ENCODE data around the gene CPZ.
"Not testable (repeated sequence)": the region's sequence is repeated elsewhere in the genome, so short reads cannot be mapped to it uniquely, and the experiment has no call there.

Gene CPZ

DNA sequence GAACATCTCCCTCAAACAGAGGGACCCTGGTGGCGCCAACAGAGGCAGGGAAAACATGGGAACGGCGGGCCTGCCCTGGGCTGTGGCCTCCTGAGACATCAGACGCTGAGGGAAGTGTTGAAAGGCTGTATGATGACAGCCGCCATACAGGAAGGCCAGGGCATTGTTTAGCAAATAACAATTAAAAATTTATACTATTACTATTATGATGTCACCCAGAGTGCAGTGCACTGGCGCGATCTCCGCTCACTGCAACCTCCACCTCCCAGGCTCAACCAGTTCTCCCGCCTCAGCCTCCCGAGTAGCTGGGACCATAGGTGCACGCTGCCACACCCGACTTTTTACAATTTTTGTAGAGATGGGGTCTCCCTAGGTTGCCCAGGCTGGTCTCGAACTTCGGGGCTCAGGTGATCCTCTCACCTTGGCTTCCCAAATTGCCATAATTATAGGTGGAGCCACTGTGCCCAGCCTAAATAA, 54.6 kb downstream of the CPZ start:
- Mint-ChIP-seq H3K27me3 (ENCODE audit: low read depth) (no peaks in the 10 kb centered on the region), H3K36me3 (ENCODE audit: low read depth) (no peaks in the 10 kb centered on the region), H3K27ac (no peak overlapping the region)

DNA sequence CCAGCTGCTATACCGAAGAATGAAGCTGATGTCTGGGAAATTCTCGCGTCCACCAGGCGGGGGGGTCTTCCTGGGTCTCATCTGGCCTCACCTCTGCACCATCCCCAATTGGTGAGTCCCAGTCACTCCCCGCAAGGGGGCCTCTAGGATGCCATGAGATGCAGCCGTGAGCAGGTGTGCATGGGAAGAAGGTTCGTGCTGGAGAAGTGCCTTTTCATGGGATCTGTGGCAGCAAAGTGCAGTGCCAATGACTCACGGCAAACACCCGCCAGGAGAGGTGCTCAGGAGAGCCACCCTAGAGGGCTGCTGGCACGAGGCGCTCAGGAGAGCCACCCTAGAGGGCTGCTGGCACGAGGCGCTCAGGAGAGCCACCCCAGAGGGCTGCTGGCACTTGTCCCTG, 55.1 kb downstream of the CPZ start:
- Mint-ChIP-seq H3K27ac (no peak overlapping the region), H3K27me3 (ENCODE audit: low read depth) (no peaks in the 10 kb centered on the region), H3K36me3 (ENCODE audit: low read depth) (no peaks in the 10 kb centered on the region), H3K9me3 (no peaks in the 10 kb centered on the region), H3K4me1 (ENCODE audit: low read depth) (no peaks in the 10 kb centered on the region), H3K4me3 (no peak overlapping the region)

More for the DNA sequence above, 54.6 kb downstream of the CPZ start:
- H3K4me3 Mint-ChIP-seq: no peak overlapping the region
- H3K9me3 Mint-ChIP-seq: no peaks in the 10 kb centered on the region
- H3K4me1 Mint-ChIP-seq (ENCODE audit: low read depth): no peaks in the 10 kb centered on the region

DNA sequence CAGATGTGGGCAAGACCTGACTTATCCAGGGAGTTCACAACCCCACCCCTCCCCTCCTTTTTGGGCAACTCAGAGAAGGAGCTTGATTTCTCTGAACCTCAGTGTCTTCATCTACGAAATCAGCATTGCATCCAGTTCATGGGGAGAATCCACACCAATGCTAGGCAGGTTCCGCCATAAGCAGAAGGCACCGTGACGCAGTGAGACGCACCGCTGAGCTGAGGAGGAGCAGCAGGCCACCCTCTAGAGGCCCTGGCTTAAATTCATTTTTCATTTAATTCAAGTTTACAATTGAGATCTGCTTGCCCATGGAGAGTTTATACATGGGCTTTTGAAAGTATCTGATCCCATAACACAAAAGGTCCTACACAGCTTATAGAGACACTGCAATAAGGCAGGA, 55.7 kb downstream of the CPZ start:
- no peak overlapping the region for H3K4me3 Mint-ChIP-seq
- no peaks in the 10 kb centered on the region for H3K4me1 Mint-ChIP-seq (ENCODE audit: low read depth)
- no peaks in the 10 kb centered on the region for H3K9me3 Mint-ChIP-seq
- no peaks in the 10 kb centered on the region for H3K27me3 Mint-ChIP-seq (ENCODE audit: low read depth)
- no peak overlapping the region for H3K27ac Mint-ChIP-seq
- no peaks in the 10 kb centered on the region for H3K36me3 Mint-ChIP-seq (ENCODE audit: low read depth)

DNA sequence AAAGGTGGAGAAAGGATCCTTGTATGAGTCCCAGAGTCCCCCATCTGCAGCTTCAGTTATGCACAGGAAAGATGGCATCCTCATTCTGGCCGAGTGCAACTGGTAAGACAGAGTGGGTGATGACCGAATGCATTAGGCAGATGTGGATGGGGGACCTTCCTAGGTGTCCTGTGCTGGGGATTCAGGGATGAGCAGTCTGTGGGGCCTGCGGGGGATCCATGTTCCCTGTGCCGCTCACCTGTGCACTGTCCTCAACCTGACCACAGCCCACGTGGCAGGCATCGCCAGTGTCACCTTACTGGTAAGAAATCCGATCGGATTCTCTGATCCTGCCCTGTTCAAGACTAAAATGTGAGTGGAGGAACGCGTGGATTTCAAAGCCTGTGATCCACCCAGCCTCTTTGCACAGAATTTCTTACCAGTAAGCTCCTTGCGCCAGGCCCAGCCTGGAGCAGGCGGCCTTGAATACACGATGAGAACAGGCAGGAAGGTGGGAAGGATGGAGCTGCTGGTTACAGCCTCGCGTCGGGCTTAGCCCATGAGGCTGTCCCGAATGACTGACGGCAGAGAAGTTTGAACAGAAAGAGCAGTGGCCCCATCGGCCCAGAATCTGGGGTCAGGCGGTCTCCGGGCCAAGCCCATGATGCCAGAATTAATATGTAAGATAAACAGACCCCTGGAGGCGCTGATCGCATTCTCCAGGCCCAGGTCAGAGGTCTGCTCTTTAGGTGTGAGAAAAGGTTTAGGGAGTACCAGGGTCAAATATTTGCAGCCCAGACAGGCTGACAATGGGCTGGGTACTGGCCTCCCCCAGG, 56.5 kb downstream of the CPZ start:
- Mint-ChIP-seq H3K27me3 (ENCODE audit: low read depth) (no peaks in the 10 kb centered on the region), H3K9me3 (peaks cover under 1% of the 10 kb centered on the region), H3K4me3 (no peak overlapping the region), H3K27ac (no peak overlapping the region), H3K4me1 (ENCODE audit: low read depth) (no peaks in the 10 kb centered on the region), H3K36me3 (ENCODE audit: low read depth) (no peaks in the 10 kb centered on the region)

DNA sequence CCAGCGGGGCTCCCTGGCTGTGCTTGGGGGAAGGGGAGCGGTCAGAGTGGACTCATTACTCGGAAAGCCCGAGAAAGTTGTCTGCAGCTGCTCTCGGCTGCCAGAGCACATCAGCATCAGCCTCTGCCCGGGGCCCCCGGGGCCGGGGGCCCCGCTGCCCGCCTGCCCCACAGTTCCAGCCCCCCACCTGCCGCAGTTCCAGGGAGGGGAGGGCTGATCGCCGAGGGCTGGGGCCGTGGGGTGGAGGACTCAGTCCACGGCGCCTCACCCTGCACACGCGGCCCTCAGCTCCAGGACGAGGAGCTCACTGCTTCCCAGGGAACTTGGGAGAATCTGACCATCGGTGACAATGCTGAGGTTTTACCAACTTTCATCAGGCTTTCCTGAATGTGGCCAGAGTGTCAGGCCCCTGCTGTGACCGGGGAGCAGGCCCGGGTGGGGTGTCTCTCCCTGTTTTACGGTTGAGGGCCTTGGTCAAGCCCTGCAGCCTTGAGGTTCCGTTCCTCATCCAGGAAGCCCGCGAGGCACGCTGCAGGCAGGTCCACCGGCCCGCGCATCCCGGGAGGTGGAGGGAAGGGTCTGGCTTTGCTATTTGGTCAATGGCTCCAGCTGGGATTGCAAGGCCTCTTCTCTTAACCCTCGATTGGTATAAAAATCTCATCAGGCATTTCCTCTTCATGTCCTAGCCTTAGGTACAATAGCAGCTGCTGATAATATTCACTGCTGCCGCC, 57.2 kb downstream of the CPZ start:
- Mint-ChIP-seq H3K4me1 (ENCODE audit: low read depth) (no peaks in the 10 kb centered on the region), H3K27me3 (ENCODE audit: low read depth) (no peaks in the 10 kb centered on the region), H3K36me3 (ENCODE audit: low read depth) (no peaks in the 10 kb centered on the region), H3K9me3 (peaks cover 5% of the 10 kb centered on the region), H3K27ac (no peak overlapping the region), H3K4me3 (no peak overlapping the region)

DNA sequence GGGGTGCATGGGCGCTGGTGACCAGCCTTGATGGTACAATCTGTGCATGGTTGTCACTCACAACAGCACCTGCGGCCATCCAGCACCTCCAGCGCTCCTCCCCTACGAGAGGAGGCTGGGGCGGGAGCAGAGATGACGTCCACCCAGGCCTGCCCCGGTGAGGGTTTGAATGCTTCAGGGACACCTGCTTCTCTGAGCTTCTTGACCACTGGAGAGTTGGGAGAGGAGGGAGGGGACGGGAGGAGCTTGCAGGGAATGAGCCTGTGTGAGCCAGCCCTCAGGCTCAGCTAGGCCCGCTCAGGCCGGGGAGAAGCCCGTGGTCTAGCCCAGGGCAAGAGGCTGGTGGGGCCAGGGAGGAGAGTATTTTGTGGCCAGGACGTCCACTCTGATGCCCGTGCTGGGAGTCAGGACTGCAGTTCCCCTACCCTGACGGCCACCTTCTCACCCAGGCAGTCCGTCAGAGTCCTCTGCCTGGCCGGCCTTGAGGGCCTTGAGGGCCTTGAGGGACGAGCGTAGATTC, 59.2 kb downstream of the CPZ start:
- Mint-ChIP-seq H3K27me3 (ENCODE audit: low read depth) (no peaks in the 10 kb centered on the region), H3K27ac (no peak overlapping the region), H3K4me3 (no peak overlapping the region), H3K36me3 (ENCODE audit: low read depth) (no peaks in the 10 kb centered on the region), H3K4me1 (ENCODE audit: low read depth) (no peaks in the 10 kb centered on the region), H3K9me3 (peaks cover 5% of the 10 kb centered on the region)

DNA sequence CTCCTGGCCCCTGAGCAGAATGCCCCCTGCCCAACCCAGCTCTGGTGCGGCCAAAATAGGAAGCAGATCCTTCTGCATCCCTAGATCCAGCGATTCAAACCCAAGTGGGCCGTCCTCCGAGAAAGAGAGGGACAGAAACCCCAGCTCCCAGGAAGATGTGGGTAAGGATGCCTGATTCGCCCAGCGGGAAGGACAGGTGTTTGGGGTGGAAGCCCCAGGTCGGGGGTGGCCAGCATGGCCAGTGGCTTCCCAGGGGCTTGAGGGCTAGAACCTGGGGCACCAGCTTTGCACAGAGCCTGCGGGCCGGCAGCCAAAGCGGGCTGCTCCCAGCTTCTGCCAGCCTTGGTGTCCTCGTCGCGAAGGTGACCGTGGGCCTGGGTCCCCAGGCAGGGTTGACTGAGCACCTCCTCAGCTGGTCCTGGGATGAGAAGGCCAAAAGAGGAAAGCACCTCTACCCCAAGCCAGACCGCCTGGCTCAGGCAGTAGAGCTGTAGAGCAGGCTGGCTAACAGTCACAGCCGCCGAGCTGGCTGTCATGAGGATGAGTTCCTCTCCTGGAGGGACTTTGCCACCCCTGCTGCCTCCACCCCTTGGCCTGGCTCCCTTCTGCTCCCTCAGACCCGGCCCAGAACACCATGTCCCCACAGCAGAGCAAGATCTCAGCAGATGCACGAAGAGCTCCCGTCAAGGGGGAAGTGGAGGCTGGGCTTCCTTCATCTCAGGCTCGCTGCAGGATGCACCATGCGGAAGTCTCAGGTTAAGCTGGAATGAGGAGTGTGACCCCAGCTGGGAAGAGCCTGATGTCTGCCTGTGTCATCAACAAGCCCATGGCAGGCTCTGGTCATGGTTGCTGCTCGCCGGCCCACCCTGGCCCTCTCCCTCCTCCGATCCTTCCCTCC, 59.9 kb downstream of the CPZ start:
- Mint-ChIP-seq H3K27ac (no peak overlapping the region), H3K4me1 (ENCODE audit: low read depth) (no peaks in the 10 kb centered on the region), H3K27me3 (ENCODE audit: low read depth) (no peaks in the 10 kb centered on the region), H3K9me3 (peaks cover 5% of the 10 kb centered on the region), H3K36me3 (ENCODE audit: low read depth) (no peaks in the 10 kb centered on the region), H3K4me3 (no peak overlapping the region)

DNA sequence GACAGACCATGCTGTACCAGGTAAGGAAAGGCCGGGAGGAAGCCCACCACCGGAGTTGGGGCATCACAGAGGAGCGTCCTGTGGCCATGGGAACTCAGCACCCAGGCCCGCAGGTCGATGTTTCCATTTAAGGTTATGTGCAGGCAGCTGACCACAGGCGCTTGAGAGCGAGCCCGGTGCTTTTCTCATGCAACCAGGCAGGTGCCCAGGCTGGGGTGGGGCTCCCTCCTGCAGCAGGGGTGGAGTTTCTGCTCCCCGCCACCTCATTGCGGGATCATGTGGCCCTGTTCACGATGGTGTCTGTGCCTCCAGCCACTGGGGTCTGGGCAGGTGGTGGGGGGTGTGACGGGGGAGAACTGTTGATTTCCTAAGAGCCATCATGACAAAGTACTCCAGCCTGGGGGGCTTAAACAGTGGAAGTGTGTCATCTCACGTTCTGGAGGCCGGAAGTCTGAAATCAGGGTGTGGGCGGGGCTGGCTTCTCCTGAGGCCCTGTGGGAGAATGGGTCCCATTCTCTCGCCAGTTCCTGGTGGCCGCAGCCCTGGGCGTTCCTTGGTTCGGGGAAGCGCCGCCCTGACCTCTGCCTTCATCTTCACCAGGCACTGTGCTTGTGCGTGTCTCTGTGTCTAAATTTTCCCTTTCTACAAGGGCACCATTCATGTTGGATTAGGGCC, 60.9 kb downstream of the CPZ start:
- no peak overlapping the region for H3K27ac Mint-ChIP-seq
- H3K36me3 Mint-ChIP-seq (ENCODE audit: low read depth): no peaks in the 10 kb centered on the region
- peaks cover 5% of the 10 kb centered on the region for H3K9me3 Mint-ChIP-seq
- H3K4me1 Mint-ChIP-seq (ENCODE audit: low read depth): no peaks in the 10 kb centered on the region
- H3K4me3 Mint-ChIP-seq: no peak overlapping the region
- no peaks in the 10 kb centered on the region for H3K27me3 Mint-ChIP-seq (ENCODE audit: low read depth)

DNA sequence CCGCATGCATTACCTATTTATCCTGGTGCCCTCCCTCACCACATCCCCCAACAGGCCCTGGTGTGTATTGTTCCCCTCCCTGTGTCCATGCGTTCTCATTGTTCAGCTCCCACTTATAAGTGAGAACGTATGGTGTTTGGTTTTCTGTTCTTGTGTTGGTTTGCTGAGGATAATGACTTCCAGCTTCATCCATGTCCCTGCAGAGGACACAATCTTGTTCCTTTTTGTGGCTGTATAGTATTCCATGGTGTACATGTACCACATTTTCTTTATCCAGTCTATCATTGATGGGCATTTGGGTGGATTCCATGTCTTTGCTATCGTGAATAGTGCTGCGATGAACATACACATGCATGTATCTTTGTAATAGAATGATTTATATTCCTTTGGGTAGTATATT, 61.6 kb downstream of the CPZ start:
- not testable (repeated sequence) for H3K9me3 Mint-ChIP-seq; H3K27ac Mint-ChIP-seq; H3K4me1 Mint-ChIP-seq (ENCODE audit: low read depth); H3K27me3 Mint-ChIP-seq (ENCODE audit: low read depth); H3K36me3 Mint-ChIP-seq (ENCODE audit: low read depth); H3K4me3 Mint-ChIP-seq

DNA sequence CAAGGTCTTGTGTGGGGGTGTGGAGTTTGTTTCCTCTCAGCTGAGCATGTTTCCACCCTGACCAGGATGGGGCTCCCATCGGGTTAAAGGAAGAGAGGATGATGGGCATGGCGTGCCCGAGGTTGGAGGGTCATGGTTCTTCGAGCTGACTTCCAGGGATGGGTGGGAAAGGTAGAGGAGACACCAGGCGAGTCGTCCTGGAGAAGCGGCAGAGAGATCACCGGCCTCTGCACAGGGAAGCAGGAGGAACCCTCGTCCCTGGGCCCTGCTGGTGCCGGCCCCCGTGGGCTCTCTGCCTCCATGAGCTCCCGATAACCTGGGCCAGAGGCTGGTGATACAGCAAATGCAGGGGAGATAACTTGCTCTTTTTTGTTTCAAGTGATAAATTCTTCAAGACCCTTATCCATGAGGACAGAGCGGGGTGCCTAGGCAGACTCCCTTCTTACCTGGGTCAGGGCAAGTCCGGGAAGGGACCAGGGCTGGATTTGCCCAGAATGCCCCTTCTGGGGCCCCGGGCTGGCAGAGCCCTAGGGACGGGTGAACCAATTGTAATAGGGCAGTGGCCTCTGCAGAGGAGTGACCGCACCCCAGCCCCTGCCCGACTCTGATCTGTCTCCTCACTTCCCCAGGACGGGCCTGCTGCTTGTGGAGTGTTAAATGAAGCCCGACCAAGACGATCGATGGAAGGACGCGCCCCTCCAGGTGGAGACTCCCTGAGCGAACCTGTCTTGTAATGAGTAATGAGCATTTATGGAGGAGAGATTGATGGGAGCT, 63.0 kb downstream of the CPZ start:
- H3K9me3 Mint-ChIP-seq: peaks cover 5% of the 10 kb centered on the region
- H3K4me1 Mint-ChIP-seq (ENCODE audit: low read depth): no peaks in the 10 kb centered on the region
- no peaks in the 10 kb centered on the region for H3K27me3 Mint-ChIP-seq (ENCODE audit: low read depth)
- no peak overlapping the region for H3K27ac Mint-ChIP-seq
- no peaks in the 10 kb centered on the region for H3K36me3 Mint-ChIP-seq (ENCODE audit: low read depth)
- no peak overlapping the region for H3K4me3 Mint-ChIP-seq

DNA sequence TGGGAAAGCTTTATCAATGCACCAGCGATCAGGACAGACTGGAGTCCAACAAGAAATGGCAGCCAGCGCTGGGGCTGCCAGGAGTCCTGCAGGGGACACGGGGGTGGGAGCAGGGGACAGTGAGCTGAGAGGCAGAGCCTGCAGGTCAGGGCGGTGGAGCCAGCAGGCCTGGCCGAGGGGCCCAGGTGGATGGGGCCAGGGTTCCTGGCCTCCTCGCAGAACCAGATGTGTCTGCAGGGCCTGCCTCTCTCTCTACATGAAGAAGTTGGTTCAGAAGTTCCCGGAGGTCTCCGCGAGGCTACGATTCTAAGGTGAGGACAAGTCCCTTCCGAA, 63.6 kb downstream of the CPZ start:
- H3K4me3 Mint-ChIP-seq: no peak overlapping the region
- H3K27me3 Mint-ChIP-seq (ENCODE audit: low read depth): no peaks in the 10 kb centered on the region
- H3K9me3 Mint-ChIP-seq: peaks cover 5% of the 10 kb centered on the region

DNA sequence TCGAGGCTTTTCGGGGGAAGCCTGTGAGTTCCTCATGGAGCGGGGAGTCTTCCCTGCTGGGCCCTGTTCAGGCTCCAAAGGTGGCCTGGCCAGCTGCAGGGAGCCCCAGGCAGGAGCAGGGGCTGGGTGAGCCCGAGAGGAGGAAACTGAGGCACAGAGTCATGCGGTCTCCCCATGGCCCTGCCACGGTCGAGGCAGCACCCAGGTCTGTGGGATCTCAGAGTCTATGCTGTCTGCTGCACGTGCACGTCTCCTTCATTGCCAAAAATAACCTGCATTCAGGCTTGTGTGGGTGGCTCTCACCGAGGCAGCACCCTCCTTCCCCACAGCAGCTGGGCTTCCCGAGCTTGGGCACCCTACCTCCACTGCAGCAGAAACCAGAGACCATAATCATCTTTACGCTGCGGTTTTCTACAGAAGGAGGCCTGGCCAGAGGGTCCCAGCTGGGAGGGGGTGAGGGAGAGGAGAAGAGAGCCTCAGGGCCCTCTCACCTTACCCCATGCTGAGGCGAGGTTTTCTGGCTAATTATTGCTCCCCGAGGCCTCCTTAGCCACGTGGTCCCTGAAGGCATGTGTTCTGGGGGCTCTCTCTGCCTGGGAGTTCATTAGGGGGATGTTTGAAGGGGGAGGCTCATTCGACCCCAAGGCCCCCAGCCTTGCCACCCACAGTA, 64.3 kb downstream of the CPZ start:
- no peak overlapping the region for H3K4me3 Mint-ChIP-seq
- H3K9me3 Mint-ChIP-seq: peaks cover 5% of the 10 kb centered on the region
- no peak overlapping the region for H3K27ac Mint-ChIP-seq
- no peaks in the 10 kb centered on the region for H3K27me3 Mint-ChIP-seq (ENCODE audit: low read depth)
- H3K36me3 Mint-ChIP-seq (ENCODE audit: low read depth): no peaks in the 10 kb centered on the region
- H3K4me1 Mint-ChIP-seq (ENCODE audit: low read depth): no peaks in the 10 kb centered on the region

More for the DNA sequence above, 63.6 kb downstream of the CPZ start:
- Mint-ChIP-seq H3K27ac (no peak overlapping the region), H3K36me3 (ENCODE audit: low read depth) (no peaks in the 10 kb centered on the region), H3K4me1 (ENCODE audit: low read depth) (no peaks in the 10 kb centered on the region)
